MM.1S (cell line): ENCODE data around the gene GJD2.

ENCODE experiments used
- EZH2 ChIP-seq: fragments of 300-600 bp; sonication (generic); optimal IDR thresholded peaks from 2 replicates; pipeline ENCODE3; 2017; ENCODE audit warnings: low read depth, mild to moderate bottlenecking, antibody characterized with exemption, low read length, mixed read lengths
- EZH2phosphoT487 ChIP-seq: fragments of 300-600 bp; sonication (generic); IDR thresholded peaks from 2 replicates; pipeline ENCODE4 v1.6.1; 2018; ENCODE audit warnings: antibody characterized with exemption, low read length
- TF ChIP-seq, protein P1 (sequence below): fragments of 300-600 bp; sonication (generic); IDR thresholded peaks from 2 replicates; pipeline ENCODE4 v1.5.1; 2016; ENCODE audit warnings: antibody characterized with exemption, low read length, mixed read lengths

DNA sequence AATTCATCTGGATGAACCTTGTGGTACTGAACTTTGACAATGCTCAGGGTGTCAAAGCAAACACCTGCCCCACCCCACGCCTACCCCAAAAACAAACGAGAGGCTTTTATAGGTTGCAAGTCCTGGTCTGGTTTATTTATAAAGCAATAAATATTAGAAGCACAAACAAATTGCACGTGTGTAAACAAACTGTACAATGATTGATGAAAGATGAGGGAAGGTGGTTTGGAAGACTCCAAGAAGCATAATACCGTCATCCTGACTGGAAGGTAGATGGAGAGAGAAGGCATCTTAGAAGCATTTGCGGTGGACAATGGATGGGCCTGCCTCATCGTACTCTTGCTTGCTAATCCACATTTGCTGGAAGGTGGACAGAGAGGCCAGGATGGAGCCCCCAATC lies 35.3 kb upstream of the GJD2 start:
- TF ChIP-seq, protein P1, sequence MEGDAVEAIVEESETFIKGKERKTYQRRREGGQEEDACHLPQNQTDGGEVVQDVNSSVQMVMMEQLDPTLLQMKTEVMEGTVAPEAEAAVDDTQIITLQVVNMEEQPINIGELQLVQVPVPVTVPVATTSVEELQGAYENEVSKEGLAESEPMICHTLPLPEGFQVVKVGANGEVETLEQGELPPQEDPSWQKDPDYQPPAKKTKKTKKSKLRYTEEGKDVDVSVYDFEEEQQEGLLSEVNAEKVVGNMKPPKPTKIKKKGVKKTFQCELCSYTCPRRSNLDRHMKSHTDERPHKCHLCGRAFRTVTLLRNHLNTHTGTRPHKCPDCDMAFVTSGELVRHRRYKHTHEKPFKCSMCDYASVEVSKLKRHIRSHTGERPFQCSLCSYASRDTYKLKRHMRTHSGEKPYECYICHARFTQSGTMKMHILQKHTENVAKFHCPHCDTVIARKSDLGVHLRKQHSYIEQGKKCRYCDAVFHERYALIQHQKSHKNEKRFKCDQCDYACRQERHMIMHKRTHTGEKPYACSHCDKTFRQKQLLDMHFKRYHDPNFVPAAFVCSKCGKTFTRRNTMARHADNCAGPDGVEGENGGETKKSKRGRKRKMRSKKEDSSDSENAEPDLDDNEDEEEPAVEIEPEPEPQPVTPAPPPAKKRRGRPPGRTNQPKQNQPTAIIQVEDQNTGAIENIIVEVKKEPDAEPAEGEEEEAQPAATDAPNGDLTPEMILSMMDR, result no peak
- no peak for TF ChIP-seq EZH2
- no peak for TF ChIP-seq EZH2phosphoT487
